SKM-1 (cell line): ENCODE results near the gene DMRTB1.

Experiments
- DNase-seq: peaks from one replicate; lab custom pipeline; 2025; ENCODE audit not compliant: unreplicated experiment; lab: John Stamatoyannopoulos, UW

DMRTB1 gene

GRCh38 chr1:53459321-53460175 lies at the start of gene DMRTB1:
DMRTB1 (plus strand) TSS chr1:53459399; CDS start chr1:53459454, 55 bp downstream.
- no peak for DNase-seq

GRCh38 chr1:53409695-53410094 lies 49.5 kb upstream of the DMRTB1 start:
- DNase-seq, result no peak

GRCh38 chr1:53410100-53410541 lies 49.1 kb upstream of the DMRTB1 start:
- DNase-seq, result no peak

DNA sequence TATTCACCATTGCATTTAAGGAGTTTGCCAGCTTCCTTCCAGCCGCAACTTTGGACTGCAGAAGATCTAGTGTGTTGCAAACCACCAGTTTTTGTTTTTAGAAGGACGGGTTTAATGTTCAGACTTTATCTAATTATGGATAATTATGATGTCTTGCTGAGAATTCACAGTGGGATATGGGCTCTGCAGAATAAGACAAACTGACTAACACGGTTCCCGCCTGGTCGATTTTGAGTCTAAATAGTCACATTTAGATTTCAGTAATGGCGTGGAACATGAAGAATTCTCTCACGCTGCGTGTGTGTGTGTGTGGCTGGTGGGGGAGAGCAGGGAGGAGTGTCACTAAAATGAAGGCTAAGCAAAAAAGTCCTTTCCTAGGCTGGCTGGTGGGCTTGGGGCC lies 48.5 kb upstream of the DMRTB1 start:
- no peak for DNase-seq

- DNase-seq, result no peak
These were observed 47.6 kb upstream of the DMRTB1 start for GRCh38 chr1:53411541-53412152.

- no peak for DNase-seq
These were observed 46.7 kb upstream of the DMRTB1 start for GRCh38 chr1:53412285-53413174.

GRCh38 chr1:53413175-53414001 lies 45.8 kb upstream of the DMRTB1 start:
- no peak for DNase-seq

DNA sequence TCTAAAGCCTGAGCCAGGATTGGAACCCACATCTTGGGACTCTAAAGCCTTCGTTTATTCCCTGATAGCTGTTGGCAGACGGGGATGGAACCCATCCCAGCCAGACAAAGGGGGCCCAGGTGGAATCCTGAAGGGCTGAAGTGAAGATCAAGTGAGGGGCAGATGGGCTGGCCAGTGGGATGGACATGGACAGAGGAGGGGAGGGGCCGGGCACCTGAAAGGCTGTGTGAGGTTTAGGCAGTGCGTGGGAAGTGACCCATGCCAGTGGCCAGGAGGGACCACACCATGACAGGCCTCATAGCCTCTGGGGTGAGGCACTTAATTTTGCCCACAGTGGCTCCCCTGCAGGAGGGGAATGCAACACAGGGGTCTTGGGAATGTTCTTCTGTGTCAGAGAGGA lies 44.6 kb upstream of the DMRTB1 start:
- no peak for DNase-seq

GRCh38 chr1:53415432-53415831 lies 43.8 kb upstream of the DMRTB1 start:
- no peak for DNase-seq

DNA sequence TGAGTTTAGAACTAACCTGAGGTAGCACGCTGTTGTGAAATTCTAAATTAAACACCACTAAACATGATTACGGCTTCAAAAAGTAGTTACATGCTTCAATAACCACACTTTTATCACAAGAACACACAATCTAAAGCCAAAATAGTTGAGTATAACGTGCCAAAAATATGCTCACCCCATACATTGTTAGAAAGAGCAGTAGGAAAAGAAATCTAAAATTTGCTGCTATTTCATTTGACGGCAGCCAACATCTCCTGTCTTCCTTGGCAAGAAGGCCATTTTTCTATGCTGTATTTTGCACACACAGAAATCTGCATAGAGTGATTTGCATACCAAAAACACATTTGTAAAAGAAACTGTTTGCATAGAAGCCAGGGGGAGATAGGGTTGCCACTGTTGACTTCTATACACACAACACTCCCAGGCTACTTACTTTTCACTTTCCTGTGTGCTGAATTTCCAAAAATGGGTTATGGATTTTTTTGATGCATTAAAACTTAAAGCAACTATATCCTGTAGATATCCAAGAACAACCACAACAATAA lies 42.9 kb upstream of the DMRTB1 start:
- no peak for DNase-seq

GRCh38 chr1:53417074-53417511 lies 42.1 kb upstream of the DMRTB1 start:
- DNase-seq, result no peak

- DNase-seq, result no peak
These were observed 40.2 kb upstream of the DMRTB1 start for GRCh38 chr1:53419034-53419433.

DNA sequence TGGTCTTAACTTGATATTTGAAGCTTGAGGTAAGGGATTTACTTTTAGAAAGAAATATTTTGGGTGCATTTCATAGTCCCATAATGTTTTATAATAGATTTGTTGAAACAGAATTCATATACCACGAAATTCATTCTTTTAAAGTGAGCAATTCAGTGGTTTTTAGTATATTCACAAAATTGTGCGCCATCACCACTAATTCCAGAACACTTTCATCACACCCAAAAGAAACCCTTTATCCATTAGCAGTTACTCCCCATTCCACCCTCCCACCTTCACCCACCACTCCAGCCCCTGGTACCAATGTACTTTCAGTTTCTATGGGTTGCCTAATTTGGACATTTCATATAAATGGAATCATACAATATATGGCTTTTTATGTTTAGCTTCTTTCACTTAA lies 38.9 kb upstream of the DMRTB1 start:
- no peak for DNase-seq

GRCh38 chr1:53421208-53421607 lies 38.0 kb upstream of the DMRTB1 start:
- no peak for DNase-seq

- DNase-seq, result no peak
These were observed 28.9 kb upstream of the DMRTB1 start for GRCh38 chr1:53430261-53430660.

- DNase-seq, result no peak
These were observed 28.4 kb upstream of the DMRTB1 start for GRCh38 chr1:53430779-53431178.

GRCh38 chr1:53431244-53431643 lies 28.0 kb upstream of the DMRTB1 start:
- no peak for DNase-seq

- DNase-seq, result no peak
These were observed 27.2 kb upstream of the DMRTB1 start for GRCh38 chr1:53431805-53432565.

DNA sequence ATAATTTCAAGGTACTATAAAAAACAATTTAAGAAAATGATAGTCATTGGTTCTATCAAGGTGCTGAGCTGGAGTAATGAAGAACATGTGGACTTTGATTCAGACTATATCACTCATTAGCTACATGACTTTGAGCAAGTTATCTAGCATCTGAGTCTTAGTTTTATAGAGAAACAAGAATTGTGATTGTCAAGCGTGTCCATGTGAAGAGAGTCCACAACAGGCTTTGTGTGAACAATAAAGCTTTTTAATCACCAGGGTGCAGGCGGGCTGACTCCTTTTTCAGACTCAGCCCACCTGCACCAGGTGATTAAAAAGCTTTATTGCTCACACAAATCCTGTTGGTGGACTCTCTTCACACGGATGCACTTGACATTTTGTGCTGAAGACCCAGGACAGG lies 26.6 kb upstream of the DMRTB1 start:
- DNase-seq, result no peak
